Astrocyte (in vitro differentiated cells and primary cell): ENCODE data around the gene EXD2. TPM values are rescaled to one million over a fixed set of nuclear protein-coding genes. Genes with fewer than 3 reads are reported as not detected.

ENCODE experiments used
- DNase-seq: peaks from one replicate; pipeline ENCODE4 v3.0.0-alpha.2; 2010; ENCODE audit warnings: low read depth
- FAIRE-seq: peaks from 2 replicates; lab custom pipeline; 2011; peaks lifted over from hg19 to GRCh38; lab: Jason Lieb, UNC
- H2AFZ ChIP-seq: 2 replicates; pipeline ENCODE4 v1.6.0; 2012; ENCODE audit warnings: low read depth, low read length, inconsistent platforms
- H3K27ac ChIP-seq: 2 replicates; pipeline ENCODE4 v1.5.1; 2011; ENCODE audit warnings: low read depth, low read length, inconsistent platforms
- H3K27me3 ChIP-seq: 2 replicates; pipeline ENCODE4 v1.6.0; 2011; ENCODE audit warnings: low read length, inconsistent platforms; ENCODE audit not compliant: insufficient read depth
- H3K36me3 ChIP-seq: 2 replicates; pipeline ENCODE4 v1.5.1; 2011; ENCODE audit warnings: low read length, inconsistent platforms; ENCODE audit not compliant: insufficient read depth
- H3K4me1 ChIP-seq: 2 replicates; pipeline ENCODE4 v1.5.1; 2011; ENCODE audit warnings: low read length, inconsistent platforms; ENCODE audit not compliant: insufficient read depth
- H3K4me2 ChIP-seq: 2 replicates; pipeline ENCODE4 v1.6.0; 2012; ENCODE audit warnings: low read length, inconsistent platforms
- H3K4me3 ChIP-seq: 2 replicates; pipeline ENCODE4 v1.5.1; 2011; ENCODE audit warnings: low read depth, mild to moderate bottlenecking, low read length, inconsistent platforms; ENCODE audit not compliant: insufficient read depth
- H3K79me2 ChIP-seq: 2 replicates; pipeline ENCODE4 v1.6.0; 2012; ENCODE audit warnings: mild to moderate bottlenecking, low read length, inconsistent platforms; ENCODE audit not compliant: insufficient read depth
- H3K9ac ChIP-seq: 2 replicates; pipeline ENCODE4 v1.6.0; 2012; ENCODE audit warnings: mild to moderate bottlenecking, low read length, inconsistent platforms
- H3K9me3 ChIP-seq: 2 replicates; pipeline ENCODE4 v1.5.1; 2012; ENCODE audit warnings: low read depth, mild to moderate bottlenecking, low read length, inconsistent platforms; ENCODE audit not compliant: insufficient read depth
- H4K20me1 ChIP-seq: 2 replicates; pipeline ENCODE4 v1.6.0; 2012; ENCODE audit warnings: low read length, inconsistent platforms; ENCODE audit not compliant: insufficient read depth
- H3K27ac Mint-ChIP-seq: one replicate; pipeline ENCODE4 v1.8.0; 2021; ENCODE audit warnings: mild to moderate bottlenecking, mixed read lengths; ENCODE audit not compliant: unreplicated experiment
- H3K27me3 Mint-ChIP-seq: one replicate; pipeline ENCODE4 v1.8.0; 2021; ENCODE audit warnings: low read depth, mixed read lengths; ENCODE audit not compliant: unreplicated experiment
- H3K36me3 Mint-ChIP-seq: one replicate; pipeline ENCODE4 v1.8.0; 2021; ENCODE audit warnings: low read depth, mixed read lengths; ENCODE audit not compliant: unreplicated experiment
- H3K4me1 Mint-ChIP-seq: one replicate; pipeline ENCODE4 v1.8.0; 2021; ENCODE audit warnings: low read depth, mixed read lengths; ENCODE audit not compliant: unreplicated experiment
- H3K4me3 Mint-ChIP-seq: one replicate; pipeline ENCODE4 v1.8.0; 2021; ENCODE audit warnings: mild to moderate bottlenecking, moderate library complexity, mixed read lengths; ENCODE audit not compliant: unreplicated experiment
- H3K9me3 Mint-ChIP-seq: one replicate; pipeline ENCODE4 v1.8.0; 2021; ENCODE audit warnings: mild to moderate bottlenecking, mixed read lengths; ENCODE audit not compliant: unreplicated experiment
- CTCF ChIP-seq: IDR thresholded peaks from 2 replicates; pipeline ENCODE4 v1.5.1; 2011; ENCODE audit warnings: low read depth, mild to moderate bottlenecking, inconsistent platforms, low read length, moderate library complexity; ENCODE audit not compliant: insufficient read depth
- EZH2 ChIP-seq: IDR thresholded peaks from 2 replicates; pipeline ENCODE4 v1.6.1; 2012; ENCODE audit warnings: mild to moderate bottlenecking, low read length, inconsistent platforms; ENCODE audit not compliant: insufficient read depth
- total RNA-seq: library from RNA; stranded (reverse); gene quantifications from 2 replicates; pipeline ENCODE4 v1.2.1, GENCODE V29; 2021

EXD2 gene
- total RNA-seq, 1 donor from 2014 or later, result 30.7 TPM

GRCh38 chr14:69151458-69152180 lies 39.7 kb upstream of the EXD2 start:
- H3K36me3 Mint-ChIP-seq, result peaks cover 8% of the 10 kb centered on the region
- peak overlapping the region; percentile 96 for H3K4me3 Mint-ChIP-seq
- Histone ChIP-seq H3K9me3 (no peaks in the 10 kb centered on the region), H3K27me3 (no peaks in the 10 kb centered on the region), H3K4me3 (peak overlapping the region; percentile 85), H3K27ac (peak overlapping the region; percentile 69), H3K36me3 (peaks cover 4% of the 10 kb centered on the region), H3K79me2 (peaks cover 58% of the 10 kb centered on the region), H2AFZ (peak overlapping the region; percentile 79), H3K4me1 (peaks cover 21% of the 10 kb centered on the region), H3K4me2 (peak overlapping the region; percentile 82), H4K20me1 (peaks cover 46% of the 10 kb centered on the region), H3K9ac (peak overlapping the region; percentile 92)
- TF ChIP-seq CTCF, result no peak
- TF ChIP-seq EZH2, result no peak
- H3K9me3 Mint-ChIP-seq, result no peaks in the 10 kb centered on the region
- peak; percentile 53 for DNase-seq
- peaks cover 29% of the 10 kb centered on the region for H3K4me1 Mint-ChIP-seq
- no peaks in the 10 kb centered on the region for H3K27me3 Mint-ChIP-seq
- FAIRE-seq, result no peak
- H3K27ac Mint-ChIP-seq, result peak overlapping the region; percentile 81

GRCh38 chr14:69152181-69152901 lies 39.0 kb upstream of the EXD2 start:
- H3K4me2 ChIP-seq, result peak overlapping the region; percentile 82
- H3K9ac ChIP-seq, result peak overlapping the region; percentile 92
- Mint-ChIP-seq H3K4me3 (peak overlapping the region; percentile 91), H3K36me3 (peaks cover 8% of the 10 kb centered on the region), H3K27me3 (no peaks in the 10 kb centered on the region), H3K27ac (peak overlapping the region; percentile 47), H3K9me3 (no peaks in the 10 kb centered on the region), H3K4me1 (peaks cover 29% of the 10 kb centered on the region)
- peaks cover 21% of the 10 kb centered on the region for H3K4me1 ChIP-seq
- H3K36me3 ChIP-seq, result peaks cover 4% of the 10 kb centered on the region
- peaks cover 39% of the 10 kb centered on the region for H4K20me1 ChIP-seq
- no peak for TF ChIP-seq CTCF
- TF ChIP-seq EZH2, result no peak
- peaks cover 51% of the 10 kb centered on the region for H3K79me2 ChIP-seq
- peak overlapping the region; percentile 69 for H3K27ac ChIP-seq
- peak; percentile 28 for DNase-seq
- no peaks in the 10 kb centered on the region for H3K27me3 ChIP-seq
- FAIRE-seq, result no peak
- peak overlapping the region; percentile 79 for H2AFZ ChIP-seq
- H3K9me3 ChIP-seq, result no peaks in the 10 kb centered on the region
- peak overlapping the region; percentile 85 for H3K4me3 ChIP-seq
